ENCODE data around the gene ZRANB2. TPM values are rescaled to one million over a fixed set of nuclear protein-coding genes. Genes with fewer than 3 reads are reported as not detected.

ZRANB2 gene
- total RNA-seq, 1 experiment from 2014 or later = 67.9 TPM

- no peak overlapping the region for H3K9ac ChIP-seq (ENCODE audit: low read length)
- intact Hi-C loops (cut with micrococcal nuclease) = no loop called here
- H4K20me1 ChIP-seq (ENCODE audit: insufficient read depth) = no peaks in the 10 kb centered on the region
- peaks cover 51% of the 10 kb centered on the region for H3K27me3 ChIP-seq (ENCODE audit: insufficient read depth, low read length)
- H3K27ac ChIP-seq (ENCODE audit: low read depth, low read length) = no peak overlapping the region
- H3K36me3 ChIP-seq (ENCODE audit: control insufficient read depth in 1 of 2, insufficient read depth in 2 of 2, low read length in 2 of 2) = no peaks in the 10 kb centered on the region
- no peak overlapping the region for H2AFZ ChIP-seq (ENCODE audit: low read depth, low read length, poor library complexity, severe bottlenecking)
- no peak for TF ChIP-seq REST (IDR thresholded peaks at IDR 0.05; ENCODE audit: low read depth)
- TF ChIP-seq CTCF (IDR thresholded peaks at IDR 0.05 in 2 of 3, conservative IDR thresholded peaks at IDR 0.05 in 1 of 3; ENCODE audit: borderline replicate concordance in 1 of 3, insufficient read depth in 1 of 3, low read depth in 2 of 3, low read length in 2 of 3) = no peak
- TF ChIP-seq MAX (IDR thresholded peaks at IDR 0.05) = no peak
- no peak for TF ChIP-seq POLR2AphosphoS5 (IDR thresholded peaks at IDR 0.05; ENCODE audit: low read depth, low read length)
- no peak for TF ChIP-seq RAD21 (IDR thresholded peaks at IDR 0.05; ENCODE audit: low read depth)
- no peak for TF ChIP-seq JUND (IDR thresholded peaks at IDR 0.05)
- no peak for TF ChIP-seq TCF7L2 (IDR thresholded peaks at IDR 0.05; ENCODE audit: borderline replicate concordance, extremely low read depth, insufficient read depth, insufficient read length)
- TF ChIP-seq EZH2 (IDR thresholded peaks at IDR 0.05) = no peak
- TF ChIP-seq ELF1 (IDR thresholded peaks at IDR 0.05; ENCODE audit: borderline replicate concordance, low read depth) = no peak
- no peak for TF ChIP-seq ATF3 (IDR thresholded peaks at IDR 0.05)
- TF ChIP-seq, protein P1, sequence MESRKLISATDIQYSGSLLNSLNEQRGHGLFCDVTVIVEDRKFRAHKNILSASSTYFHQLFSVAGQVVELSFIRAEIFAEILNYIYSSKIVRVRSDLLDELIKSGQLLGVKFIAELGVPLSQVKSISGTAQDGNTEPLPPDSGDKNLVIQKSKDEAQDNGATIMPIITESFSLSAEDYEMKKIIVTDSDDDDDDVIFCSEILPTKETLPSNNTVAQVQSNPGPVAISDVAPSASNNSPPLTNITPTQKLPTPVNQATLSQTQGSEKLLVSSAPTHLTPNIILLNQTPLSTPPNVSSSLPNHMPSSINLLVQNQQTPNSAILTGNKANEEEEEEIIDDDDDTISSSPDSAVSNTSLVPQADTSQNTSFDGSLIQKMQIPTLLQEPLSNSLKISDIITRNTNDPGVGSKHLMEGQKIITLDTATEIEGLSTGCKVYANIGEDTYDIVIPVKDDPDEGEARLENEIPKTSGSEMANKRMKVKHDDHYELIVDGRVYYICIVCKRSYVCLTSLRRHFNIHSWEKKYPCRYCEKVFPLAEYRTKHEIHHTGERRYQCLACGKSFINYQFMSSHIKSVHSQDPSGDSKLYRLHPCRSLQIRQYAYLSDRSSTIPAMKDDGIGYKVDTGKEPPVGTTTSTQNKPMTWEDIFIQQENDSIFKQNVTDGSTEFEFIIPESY (IDR thresholded peaks at IDR 0.05; ENCODE audit: extremely low read depth, insufficient replicate concordance, low read length) = no peak
- ChIA-PET POLR2A (no interaction called here), RAD21 (ENCODE audit: low non-redundant PET in 1 of 2, low total read pairs in 2 of 2, uncharacterized antibody in 2 of 2, unreplicated experiment in 2 of 2) (no interaction called here), CTCF (no interaction called here)
- H3K9me3 ChIP-seq (ENCODE audit: control insufficient read depth in 1 of 2, insufficient read depth in 1 of 2, low read depth in 1 of 2, low read length in 2 of 2) = no peaks in the 10 kb centered on the region
- no peaks in the 10 kb centered on the region for H3K79me2 ChIP-seq (ENCODE audit: insufficient read depth, low read length)
- H3K4me1 ChIP-seq (ENCODE audit: control insufficient read depth in 1 of 2, insufficient read depth in 2 of 2, low read length in 2 of 2) = no peaks in the 10 kb centered on the region
- no peaks in the 10 kb centered on the region for H3K9me2 ChIP-seq (ENCODE audit: insufficient read depth)
- no peak overlapping the region for H3K4me3 ChIP-seq (replicated peaks in 1 of 2; ENCODE audit: low read depth in 1 of 2, low read length in 2 of 2)
- BruUV-seq (replicated peaks) = no TSS peak
- no peak for ATAC-seq
- H3K4me2 ChIP-seq (ENCODE audit: low read length) = no peak overlapping the region
- DNase-seq (ENCODE audit: low read depth, low spot score) = no peak
Measured at GRCh38 chr1:71028981-71029380, 51.9 kb downstream of the ZRANB2 start.
